PC-9 (cell line): ENCODE results near the gene FAM3B. TPM values are rescaled to one million over a fixed set of nuclear protein-coding genes. Genes with fewer than 3 reads are reported as not detected.

Experiments
- BruUV-seq: library from RNA; stranded (reverse); fragments of 400-500 nt; replicated peaks from 2 replicates; lab custom pipeline; 2021; lab: Mats Ljungman, UMichigan
- CTCF ChIA-PET: fragments of 300-600 bp; sonication (Branson Sonifier 250); formaldehyde crosslinking; loops from one replicate; lab custom pipeline; 2022; ENCODE audit warnings: antibody characterized with exemption; lab: Charles Lee
- POLR2A ChIA-PET: fragments of 300-600 bp; sonication (Branson Sonifier 250); formaldehyde crosslinking; loops from one replicate; lab custom pipeline; 2022; ENCODE audit warnings: antibody characterized with exemption; ENCODE audit not compliant: unreplicated experiment; lab: Charles Lee
- DNase-seq, 2 experiments: peaks; one replicate each; pipeline versions ENCODE4 v3.0.0 to v3.0.0-alpha.2; 2015 to 2022; ENCODE audit warnings: mixed read lengths in 1 of 2
- H2AFZ ChIP-seq: fragments of 200-600 bp; sonication (generic); 2 replicates; pipeline ENCODE4 v1.8.1; 2017; ENCODE audit warnings: antibody characterized with exemption
- H3F3A ChIP-seq: fragments of 200-600 bp; sonication (generic); 2 replicates; pipeline ENCODE4 v1.8.1; 2017; ENCODE audit warnings: antibody characterized with exemption, mild to moderate bottlenecking, low read depth; ENCODE audit not compliant: insufficient read depth
- H3K27ac ChIP-seq: fragments of 200-600 bp; sonication (generic); 2 replicates; pipeline ENCODE4 v1.6.1; 2016; ENCODE audit warnings: mixed run types
- H3K27me3 ChIP-seq: fragments of 200-600 bp; sonication (generic); 2 replicates; pipeline ENCODE4 v1.6.1; 2016; ENCODE audit warnings: low read depth, mixed run types; ENCODE audit not compliant: insufficient read depth
- H3K36me3 ChIP-seq: fragments of 200-600 bp; sonication (generic); 2 replicates; pipeline ENCODE4 v1.6.1; 2016; ENCODE audit warnings: low read depth, mixed run types
- H3K4me1 ChIP-seq: fragments of 200-600 bp; sonication (generic); replicated peaks from 2 replicates; pipeline ENCODE4 v1.6.1; 2016; ENCODE audit warnings: mixed run types; ENCODE audit not compliant: insufficient read depth
- H3K4me2 ChIP-seq: fragments of 200-600 bp; sonication (generic); 2 replicates; pipeline ENCODE4 v1.6.1; 2017; ENCODE audit warnings: mixed run types
- H3K4me3 ChIP-seq: fragments of 200-600 bp; sonication (generic); 2 replicates; pipeline ENCODE4 v1.6.1; 2016; ENCODE audit warnings: mixed run types
- H3K79me2 ChIP-seq: fragments of 200-600 bp; sonication (generic); 2 replicates; pipeline ENCODE4 v1.6.1; 2017; ENCODE audit warnings: low read depth, mixed run types
- H3K9me2 ChIP-seq: fragments of 200-600 bp; sonication (generic); 2 replicates; pipeline ENCODE4 v1.8.1; 2017; ENCODE audit warnings: mild to moderate bottlenecking; ENCODE audit not compliant: insufficient read depth
- H3K9me3 ChIP-seq: fragments of 200-600 bp; sonication (generic); 2 replicates; pipeline ENCODE4 v1.8.1; 2016; ENCODE audit warnings: low read depth; ENCODE audit not compliant: insufficient read depth
- H4K20me1 ChIP-seq: fragments of 200-600 bp; sonication (generic); 2 replicates; pipeline ENCODE4 v1.8.1; 2017; ENCODE audit not compliant: insufficient read depth
- EZH2 ChIP-seq: fragments of 200-600 bp; sonication (generic); IDR thresholded peaks from 2 replicates; pipeline ENCODE4 v1.8.0; 2017; ENCODE audit warnings: antibody characterized with exemption, low read depth
- intact Hi-C: fragments of 100-400 bp; cut with micrococcal nuclease; formaldehyde crosslinking; loops from one replicate; pipeline ENCODE4 v1.10.0; 2022; ENCODE audit not compliant: unreplicated experiment
- total RNA-seq: library from RNA; stranded (reverse); gene quantifications from 2 replicates; pipeline ENCODE4 v1.2.3, GENCODE V29; 2021
- TF ChIP-seq, protein P1 (sequence below): fragments of 200-600 bp; sonication (generic); conservative IDR thresholded peaks from 2 replicates; pipeline ENCODE4 v1.6.1; 2017; ENCODE audit warnings: mixed run types, antibody characterized with exemption, mild to moderate bottlenecking, moderate library complexity

FAM3B gene
- total RNA-seq, 1 experiment from 2014 or later: not detected

DNA sequence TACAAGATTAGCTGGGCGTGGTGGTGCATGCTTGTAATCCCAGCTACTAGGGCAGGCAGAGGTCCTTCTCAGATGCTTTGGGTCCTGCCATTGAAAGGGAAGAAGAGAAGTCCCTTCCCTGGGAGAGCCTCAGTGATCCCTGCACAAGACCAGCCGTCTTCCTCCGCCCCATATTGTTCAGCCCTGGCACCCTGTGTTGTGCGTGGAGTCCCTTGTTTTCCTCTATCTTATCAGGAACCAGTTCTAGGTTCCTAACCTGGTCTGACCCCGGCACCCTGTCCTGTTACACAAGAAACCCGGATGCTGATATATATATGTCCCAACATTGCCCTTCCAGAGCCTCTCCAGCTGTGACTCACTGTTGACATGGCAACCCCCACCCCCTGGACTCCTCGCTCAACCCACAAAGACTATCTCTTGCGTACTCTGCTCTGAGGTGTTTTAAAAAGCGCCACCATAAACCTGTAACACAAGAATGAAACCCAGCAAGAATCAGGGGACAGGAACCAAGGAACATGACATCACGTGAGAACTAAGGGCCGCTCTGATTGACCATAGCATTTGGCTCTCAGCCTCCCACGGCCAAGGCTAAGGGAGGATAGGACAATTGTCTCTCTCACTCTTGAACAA lies 50.0 kb downstream of the FAM3B start:
- intact Hi-C loops: loop anchor here (2.0 kb wide), 1 partner anchor 60 kb away; the partner anchor contains the start of gene MX1
- Histone ChIP-seq H3K9me2 (no peaks in the 10 kb centered on the region), H3K4me2 (peak overlapping the region; percentile 76), H3K27me3 (no peaks in the 10 kb centered on the region), H3K9me3 (no peaks in the 10 kb centered on the region), H4K20me1 (no peaks in the 10 kb centered on the region), H2AFZ (peak overlapping the region; percentile 61), H3K4me3 (peak overlapping the region; percentile 31; the same call in 1 of the 2 replicates), H3K4me1 (peaks cover 23% of the 10 kb centered on the region), H3K79me2 (no peaks in the 10 kb centered on the region), H3K27ac (peak overlapping the region; percentile 83), H3K36me3 (no peaks in the 10 kb centered on the region), H3F3A (peaks cover 16% of the 10 kb centered on the region; the same call in 1 of the 2 replicates)
- DNase-seq: peak; percentile 83 to 94
- ChIA-PET POLR2A (interaction anchor here (0.6 kb wide), 1 partner anchor 18 kb away, joined by 4 read pairs; no protein-coding TSS in a partner anchor), CTCF (no interaction called here)
- TF ChIP-seq EZH2: no peak
- TF ChIP-seq, protein P1, sequence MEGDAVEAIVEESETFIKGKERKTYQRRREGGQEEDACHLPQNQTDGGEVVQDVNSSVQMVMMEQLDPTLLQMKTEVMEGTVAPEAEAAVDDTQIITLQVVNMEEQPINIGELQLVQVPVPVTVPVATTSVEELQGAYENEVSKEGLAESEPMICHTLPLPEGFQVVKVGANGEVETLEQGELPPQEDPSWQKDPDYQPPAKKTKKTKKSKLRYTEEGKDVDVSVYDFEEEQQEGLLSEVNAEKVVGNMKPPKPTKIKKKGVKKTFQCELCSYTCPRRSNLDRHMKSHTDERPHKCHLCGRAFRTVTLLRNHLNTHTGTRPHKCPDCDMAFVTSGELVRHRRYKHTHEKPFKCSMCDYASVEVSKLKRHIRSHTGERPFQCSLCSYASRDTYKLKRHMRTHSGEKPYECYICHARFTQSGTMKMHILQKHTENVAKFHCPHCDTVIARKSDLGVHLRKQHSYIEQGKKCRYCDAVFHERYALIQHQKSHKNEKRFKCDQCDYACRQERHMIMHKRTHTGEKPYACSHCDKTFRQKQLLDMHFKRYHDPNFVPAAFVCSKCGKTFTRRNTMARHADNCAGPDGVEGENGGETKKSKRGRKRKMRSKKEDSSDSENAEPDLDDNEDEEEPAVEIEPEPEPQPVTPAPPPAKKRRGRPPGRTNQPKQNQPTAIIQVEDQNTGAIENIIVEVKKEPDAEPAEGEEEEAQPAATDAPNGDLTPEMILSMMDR: no peak
- BruUV-seq: no TSS peak

DNA sequence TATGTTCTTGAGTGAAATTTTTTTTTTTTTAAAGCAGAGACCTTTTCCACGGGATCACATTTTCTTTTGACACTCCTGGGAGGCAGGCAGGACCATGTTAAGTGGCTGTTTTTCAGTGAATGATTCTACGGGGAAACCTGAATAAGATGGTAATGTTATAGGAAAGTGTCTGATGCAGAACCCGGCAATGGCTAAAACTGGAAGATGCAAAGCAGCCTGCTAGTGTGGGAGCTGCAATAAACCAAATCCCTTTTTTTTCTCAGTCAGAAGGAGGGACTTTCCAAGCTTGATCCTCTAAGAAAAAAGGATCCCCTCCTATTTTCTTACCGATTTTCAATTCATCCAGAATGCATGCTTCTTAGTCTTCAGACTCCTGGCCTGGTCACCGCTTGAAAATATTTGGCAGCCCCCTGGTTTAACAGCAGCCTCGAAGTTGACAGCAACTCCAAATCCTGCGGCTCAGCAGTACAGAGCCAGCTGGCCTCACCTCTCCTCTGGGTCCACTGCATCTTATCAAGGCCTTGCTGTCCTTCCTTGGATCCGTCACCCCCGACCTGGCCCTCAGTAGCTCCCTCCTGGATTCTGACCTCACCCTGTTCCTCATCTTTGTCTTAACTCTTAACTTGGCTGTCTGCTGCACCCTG lies 50.8 kb downstream of the FAM3B start:
- no peak for TF ChIP-seq EZH2
- TF ChIP-seq, protein P1: no peak
- H3K27me3 ChIP-seq: no peaks in the 10 kb centered on the region
- POLR2A ChIA-PET: no interaction called here
- H3K4me2 ChIP-seq: peak overlapping the region; percentile 76
- peak overlapping the region; percentile 31; the same call in 1 of the 2 replicates for H3K4me3 ChIP-seq
- H3F3A ChIP-seq: peaks cover 13% of the 10 kb centered on the region; the same call in 1 of the 2 replicates
- DNase-seq: no peak
- H3K9me2 ChIP-seq: no peaks in the 10 kb centered on the region
- no peaks in the 10 kb centered on the region for H3K9me3 ChIP-seq
- intact Hi-C loops: loop anchor here (2.0 kb wide), 1 partner anchor 59 kb away; the partner anchor contains the start of gene MX1
- H3K4me1 ChIP-seq: peaks cover 17% of the 10 kb centered on the region
- H2AFZ ChIP-seq: peak overlapping the region; percentile 61; the same call in 1 of the 2 replicates
- H4K20me1 ChIP-seq: no peaks in the 10 kb centered on the region
- CTCF ChIA-PET: no interaction called here
- H3K27ac ChIP-seq: peak overlapping the region; percentile 83
- no peaks in the 10 kb centered on the region for H3K36me3 ChIP-seq
- no peaks in the 10 kb centered on the region for H3K79me2 ChIP-seq
- no TSS peak for BruUV-seq

DNA sequence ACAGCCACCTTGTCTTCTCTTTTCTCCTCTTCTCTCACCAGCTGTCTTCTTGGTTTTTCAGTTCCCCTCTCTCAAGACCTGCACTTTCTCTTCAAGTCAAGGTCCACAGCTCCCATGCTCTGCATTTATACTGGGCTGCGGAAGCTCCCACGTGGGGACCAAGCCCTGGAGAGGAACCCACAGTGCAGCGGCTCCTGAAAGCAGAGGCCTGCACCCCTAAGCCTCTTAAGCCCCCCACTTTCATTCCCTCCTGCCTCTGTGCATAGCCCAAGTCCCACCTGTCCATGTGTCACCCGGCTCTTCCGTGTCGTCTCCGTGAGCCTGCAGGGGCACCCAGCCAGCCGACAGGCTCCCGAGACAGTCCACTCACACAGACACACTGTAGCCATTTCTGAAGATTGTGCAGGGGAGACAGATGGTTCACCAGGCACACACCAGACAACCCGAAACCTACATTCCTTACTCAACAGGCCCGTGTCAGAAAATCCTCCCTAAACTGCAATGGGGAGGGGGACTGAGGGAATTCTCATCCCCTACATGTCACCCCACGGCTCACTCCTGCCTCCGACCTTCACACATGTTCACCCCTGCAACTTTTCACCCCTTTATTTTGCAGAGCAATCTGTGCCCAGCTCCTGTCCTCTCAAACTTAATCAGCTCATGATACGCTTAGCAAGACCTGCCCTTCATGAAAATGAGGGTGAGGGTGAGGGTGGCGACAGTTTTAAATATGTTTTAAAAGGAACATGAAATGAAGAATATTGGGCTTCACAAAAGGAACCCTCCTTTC lies 51.5 kb downstream of the FAM3B start:
- CTCF ChIA-PET: no interaction called here
- POLR2A ChIA-PET: no interaction called here
- no peak overlapping the region for H3K4me3 ChIP-seq

More for the DNA sequence above, 51.5 kb downstream of the FAM3B start:
- Histone ChIP-seq H3K9me2 (no peaks in the 10 kb centered on the region), H3F3A (peaks cover 13% of the 10 kb centered on the region; the same call in 1 of the 2 replicates), H3K79me2 (no peaks in the 10 kb centered on the region), H3K4me1 (peaks cover 17% of the 10 kb centered on the region), H2AFZ (no peak overlapping the region), H3K9me3 (no peaks in the 10 kb centered on the region), H3K27ac (no peak overlapping the region), H3K36me3 (no peaks in the 10 kb centered on the region), H3K4me2 (no peak overlapping the region), H3K27me3 (no peaks in the 10 kb centered on the region), H4K20me1 (no peaks in the 10 kb centered on the region)
- TF ChIP-seq, protein P1: no peak
- no peak for TF ChIP-seq EZH2
- no TSS peak for BruUV-seq
- intact Hi-C loops: loop anchor here (2.0 kb wide), 1 partner anchor 59 kb away; the partner anchor contains the start of gene MX1
- no peak for DNase-seq
